ENCODE measurements around the gene MTUS2. TPM values are rescaled to one million over a fixed set of nuclear protein-coding genes. Genes with fewer than 3 reads are reported as not detected.

Gene MTUS2
- total and polyA plus RNA-seq, 9 of the 15 experiments (the other 6 are each of a cell fraction or from before 2014, with no cell fraction given) = 0.01 to 0.28 (median 0.06) TPM; not detected in 1

GRCh38 chr13:28942906-28943305, 122.8 kb downstream of the MTUS2 start:
- Histone ChIP-seq H3K4me2 (ENCODE audit: insufficient read depth, low read length) (no peak overlapping the region), H3K9me1 (ENCODE audit: control insufficient read depth, insufficient read depth, low read length) (no peaks in the 10 kb centered on the region), H3K36me3 (ENCODE audit: control insufficient read depth, insufficient read depth, low read length) (no peaks in the 10 kb centered on the region), H3K27ac (ENCODE audit: extremely low read depth, low read depth, low read length) (no peak overlapping the region), H3K79me2 (ENCODE audit: control insufficient read depth, insufficient read depth, low read length) (no peaks in the 10 kb centered on the region), H4K20me1 (replicated peaks; ENCODE audit: control insufficient read depth, insufficient read depth, low read length) (no peaks in the 10 kb centered on the region), H3K9me3 (replicated peaks; ENCODE audit: control insufficient read depth, insufficient read depth, low read depth, low read length) (no peaks in the 10 kb centered on the region), H3K9ac (ENCODE audit: insufficient read depth in 1 of 2, low read depth in 2 of 2, low read length in 2 of 2) (no peak overlapping the region), H3K4me3 (no peak overlapping the region), H2AFZ (ENCODE audit: low read depth, low read length) (no peak overlapping the region), H3K27me3 (ENCODE audit: control insufficient read depth in 2 of 2, insufficient read depth in 2 of 2, low read length in 2 of 2) (no peaks in the 10 kb centered on the region), H3K4me1 (replicated peaks in 1 of 2; ENCODE audit: control insufficient read depth in 2 of 2, insufficient read depth in 2 of 2, low read length in 2 of 2) (no peaks in the 10 kb centered on the region)
- WGBS (ENCODE audit: insufficient coverage, low coverage, missing lambda C conversion rate) = 0% methylated on average over 2 of the region's 2 CpGs
- FAIRE-seq (no peak), ATAC-seq (no peak), DNase-seq (ENCODE audit: extremely low read depth in 1 of 4, low spot score in 3 of 4) (no peak)
- POLR2A ChIA-PET = no interaction called here
- CTCF ChIA-PET (ENCODE audit: low intra/inter-chr PET ratio) = no interaction called here
- in situ Hi-C loops (cut with MboI) (no loop called here), intact Hi-C loops (cut with micrococcal nuclease) (no loop called here)
- BruUV-seq (replicated peaks) = no TSS peak
- TF ChIP-seq ZNF583 (CRISPR knock-in tag; IDR thresholded peaks at IDR 0.05) = no peak
- no peak for TF ChIP-seq SMAD4 (CRISPR knock-in tag; conservative IDR thresholded peaks at IDR 0.05)
- TF ChIP-seq MXI1 (IDR thresholded peaks at IDR 0.05; ENCODE audit: low read depth, low read length) = no peak
- no peak for TF ChIP-seq E4F1 (CRISPR knock-in tag; IDR thresholded peaks at IDR 0.05; ENCODE audit: borderline replicate concordance)
- TF ChIP-seq ZNF395 (CRISPR knock-in tag; IDR thresholded peaks at IDR 0.05) = no peak
- TF ChIP-seq PHB (CRISPR knock-in tag; IDR thresholded peaks at IDR 0.05) = no peak
- TF ChIP-seq CHAMP1 (IDR thresholded peaks at IDR 0.05) = no peak
- no peak for TF ChIP-seq PML (IDR thresholded peaks at IDR 0.05; ENCODE audit: low read length)
- TF ChIP-seq PBX2 (CRISPR knock-in tag; IDR thresholded peaks at IDR 0.05; ENCODE audit: low read depth) = no peak
- TF ChIP-seq PBX2 (tag; conservative IDR thresholded peaks at IDR 0.05; ENCODE audit: low read depth) = no peak
- TF ChIP-seq ZKSCAN3 (CRISPR knock-in tag; IDR thresholded peaks at IDR 0.05) = no peak
- no peak for TF ChIP-seq ILF3 (IDR thresholded peaks at IDR 0.05; ENCODE audit: borderline replicate concordance)
- no peak for TF ChIP-seq IFI16 (CRISPR knock-in tag; IDR thresholded peaks at IDR 0.05)

Measured in K562 (cell line).